ENCODE data around the gene TNFRSF12A.

TNFRSF12A gene

GRCh38 chr16:3057181-3058138, 37.3 kb downstream of the TNFRSF12A start:
- CTCF ChIA-PET = interaction anchor here (1.3 to 2.1 kb wide), 2 partner anchors 26 to 39 kb away, joined by 7 to 14 read pairs; partner anchors contain the start of gene CLDN6
- TF ChIP-seq FOXM1 (IDR thresholded peaks at IDR 0.05; ENCODE audit: borderline replicate concordance) = no peak
- no peak for TF ChIP-seq NFRKB (IDR thresholded peaks at IDR 0.05)
- TF ChIP-seq SP1 (IDR thresholded peaks at IDR 0.05) = no peak
- TF ChIP-seq ELF4 (IDR thresholded peaks at IDR 0.05) = no peak
- no peak for TF ChIP-seq FOXK2 (IDR thresholded peaks at IDR 0.05)
- TF ChIP-seq LEF1 (IDR thresholded peaks at IDR 0.05; ENCODE audit: borderline replicate concordance) = no peak
- no peak for TF ChIP-seq TARDBP (IDR thresholded peaks at IDR 0.05)
- TF ChIP-seq HDGF (IDR thresholded peaks at IDR 0.05; ENCODE audit: borderline replicate concordance) = no peak
- no peak for TF ChIP-seq ZNF384 (IDR thresholded peaks at IDR 0.05)
- no peak for TF ChIP-seq CTBP1 (IDR thresholded peaks at IDR 0.05; ENCODE audit: borderline replicate concordance)
- TF ChIP-seq FOXA1 (IDR thresholded peaks at IDR 0.05) = no peak
- no peak for TF ChIP-seq L3MBTL2 (conservative IDR thresholded peaks at IDR 0.05)
- no peak for TF ChIP-seq ARNT (IDR thresholded peaks at IDR 0.05)
- no peak for TF ChIP-seq SUZ12 (IDR thresholded peaks at IDR 0.05)
- no peak for TF ChIP-seq PKNOX1 (IDR thresholded peaks at IDR 0.05)
- POLR2A ChIA-PET = interaction anchor here (1.0 to 2.6 kb wide), 5 partner anchors 8 to 77 kb away, joined by 3 to 8 read pairs (median 6); partner anchors contain the start of gene ZNF213
- DNase-seq (ENCODE audit: extremely low spot score) = no peak

GRCh38 chr16:3058139-3059030, 38.2 kb downstream of the TNFRSF12A start:
- POLR2A ChIA-PET = interaction anchor here (0.9 to 2.6 kb wide), 14 partner anchors 9 to 85 kb away, joined by 3 to 12 read pairs (median 6); partner anchors contain the start of genes TNFRSF12A, ZNF205 and ZNF213
- CTCF ChIA-PET = interaction anchor here (0.5 to 2.1 kb wide), 17 partner anchors 10 to 134 kb away, joined by 3 to 14 read pairs (median 5); partner anchors contain the start of genes CLDN6, ZNF205, ZNF213 and ZSCAN10
- DNase-seq (ENCODE audit: extremely low spot score) = peak; percentile 58
- TF ChIP-seq SP1 (IDR thresholded peaks at IDR 0.05) (no peak), NFRKB (IDR thresholded peaks at IDR 0.05) (no peak), ARNT (IDR thresholded peaks at IDR 0.05) (no peak), ZNF384 (IDR thresholded peaks at IDR 0.05) (no peak), TARDBP (IDR thresholded peaks at IDR 0.05) (no peak), FOXK2 (IDR thresholded peaks at IDR 0.05) (no peak)

GRCh38 chr16:3059041-3059722, 39.0 kb downstream of the TNFRSF12A start:
- DNase-seq (ENCODE audit: extremely low spot score) = peak; percentile 95
- POLR2A ChIA-PET = interaction anchor here (0.5 to 2.6 kb wide), 18 partner anchors 10 to 91 kb away, joined by 3 to 12 read pairs (median 4); partner anchors contain the start of genes HCFC1R1, THOC6, TNFRSF12A and ZNF205
- CTCF ChIA-PET = interaction anchor here (0.6 to 2.1 kb wide), 18 partner anchors 9 to 113 kb away, joined by 3 to 14 read pairs (median 4); partner anchors contain the start of genes ZNF205, ZNF213 and ZSCAN10
- TF ChIP-seq SUZ12 (IDR thresholded peaks at IDR 0.05) = no peak
- TF ChIP-seq TARDBP (IDR thresholded peaks at IDR 0.05) = no peak

GRCh38 chr16:3059723-3060242, 39.6 kb downstream of the TNFRSF12A start:
- TF ChIP-seq NFRKB (IDR thresholded peaks at IDR 0.05) (no peak), TARDBP (IDR thresholded peaks at IDR 0.05) (no peak), ZNF384 (IDR thresholded peaks at IDR 0.05) (no peak), SUZ12 (IDR thresholded peaks at IDR 0.05) (no peak), L3MBTL2 (conservative IDR thresholded peaks at IDR 0.05) (no peak), FOXA1 (IDR thresholded peaks at IDR 0.05) (no peak), LEF1 (IDR thresholded peaks at IDR 0.05; ENCODE audit: borderline replicate concordance) (no peak), FOXK2 (IDR thresholded peaks at IDR 0.05) (no peak), HDGF (IDR thresholded peaks at IDR 0.05; ENCODE audit: borderline replicate concordance) (no peak), ARNT (IDR thresholded peaks at IDR 0.05) (no peak), CTBP1 (IDR thresholded peaks at IDR 0.05; ENCODE audit: borderline replicate concordance) (no peak), SP1 (IDR thresholded peaks at IDR 0.05) (no peak)
- POLR2A ChIA-PET = interaction anchor here (0.9 to 2.6 kb wide), 10 partner anchors 14 to 88 kb away, joined by 3 to 12 read pairs (median 5); partner anchors contain the start of genes HCFC1R1, THOC6 and ZNF205
- CTCF ChIA-PET = interaction anchor here (0.6 to 2.1 kb wide), 6 partner anchors 10 to 63 kb away, joined by 3 to 14 read pairs (median 4); partner anchors contain the start of gene ZSCAN10
- DNase-seq (ENCODE audit: extremely low spot score) = no peak

GRCh38 chr16:3060339-3061127, 40.4 kb downstream of the TNFRSF12A start:
- ChIA-PET CTCF (no interaction called here), POLR2A (interaction anchor here (0.9 to 2.6 kb wide), 4 partner anchors 29 to 51 kb away, joined by 3 to 12 read pairs (median 8); partner anchors contain the start of genes HCFC1R1, THOC6 and ZNF205)
- TF ChIP-seq SP1 (IDR thresholded peaks at IDR 0.05) (no peak), FOXK2 (IDR thresholded peaks at IDR 0.05) (no peak), FOXA1 (IDR thresholded peaks at IDR 0.05) (no peak), BHLHE40 (IDR thresholded peaks at IDR 0.05; ENCODE audit: borderline replicate concordance) (no peak), HDGF (IDR thresholded peaks at IDR 0.05; ENCODE audit: borderline replicate concordance) (no peak), PKNOX1 (IDR thresholded peaks at IDR 0.05) (no peak), LEF1 (IDR thresholded peaks at IDR 0.05; ENCODE audit: borderline replicate concordance) (no peak), ELF4 (IDR thresholded peaks at IDR 0.05) (no peak), ZNF384 (IDR thresholded peaks at IDR 0.05) (no peak), TARDBP (IDR thresholded peaks at IDR 0.05) (no peak), ARNT (IDR thresholded peaks at IDR 0.05) (no peak), FOXM1 (IDR thresholded peaks at IDR 0.05; ENCODE audit: borderline replicate concordance) (no peak)
- DNase-seq (ENCODE audit: extremely low spot score) = no peak

All from HEK293T (cell line).